GM21737 (cell line): Measurements from ENCODE around the gene TRIP6.
A peak's percentile ranks its signal among the peaks of the same experiment; 100 is the strongest.

Experiments used
- ATAC-seq: cut with Tn5 transposase; IDR thresholded peaks from one replicate; pipeline ENCODE4 v1.9.1; 2021; ENCODE audit warnings: mild to moderate bottlenecking, moderate library complexity; ENCODE audit not compliant: unreplicated experiment

Gene TRIP6

GRCh38 chr7:100888988-100889750 lies 22.0 kb downstream of the TRIP6 start, which contains the start of gene UFSP1:
Gene UFSP1 (minus strand): TSS chr7:100889715. CDS start chr7:100889271, 444 bp downstream.
- peak; percentile 29 for ATAC-seq

- ATAC-seq, result no peak
Observed at GRCh38 chr7:100890653-100891567, 23.7 kb downstream of the TRIP6 start.

- no peak for ATAC-seq
Observed at GRCh38 chr7:100891568-100892247, 24.5 kb downstream of the TRIP6 start.

- no peak for ATAC-seq
Observed at GRCh38 chr7:100892364-100893317, 25.5 kb downstream of the TRIP6 start.

- ATAC-seq, result no peak
Observed at GRCh38 chr7:100893318-100893895, 26.2 kb downstream of the TRIP6 start.

- ATAC-seq, result no peak
Observed at GRCh38 chr7:100893910-100894721, 26.9 kb downstream of the TRIP6 start.

GRCh38 chr7:100894860-100895700 lies 27.9 kb downstream of the TRIP6 start:
- ATAC-seq, result no peak

GRCh38 chr7:100895701-100895955 lies 28.4 kb downstream of the TRIP6 start, which contains the start of gene ACHE:
Gene ACHE (minus strand): TSS chr7:100895888. CDS start chr7:100894232, 1,656 bp downstream.
- no peak for ATAC-seq

GRCh38 chr7:100895956-100896731 lies 29.0 kb downstream of the TRIP6 start:
- ATAC-seq, result no peak

GRCh38 chr7:100896732-100897608 lies 29.8 kb downstream of the TRIP6 start:
- no peak for ATAC-seq

GRCh38 chr7:100897772-100898454 lies 30.7 kb downstream of the TRIP6 start:
- no peak for ATAC-seq

GRCh38 chr7:100899432-100899831 lies 32.2 kb downstream of the TRIP6 start:
- ATAC-seq, result no peak

GRCh38 chr7:100900978-100901377 lies 33.8 kb downstream of the TRIP6 start:
- no peak for ATAC-seq

- ATAC-seq, result no peak
Observed at GRCh38 chr7:100901921-100902332, 34.7 kb downstream of the TRIP6 start.

- no peak for ATAC-seq
Observed at GRCh38 chr7:100902638-100903037, 35.5 kb downstream of the TRIP6 start.

- no peak for ATAC-seq
Observed at GRCh38 chr7:100908512-100908911, 41.3 kb downstream of the TRIP6 start.
